ENCODE data around the gene MYOZ3.
A peak's percentile ranks its signal among the peaks of the same experiment; 100 is the strongest.

The MYOZ3 gene

GRCh38 chr5:150625831-150626746 lies 35.0 kb upstream of the MYOZ3 start:
- DNase-seq: peak in 3 of 42 donors; percentile 53 to 65 (median 60)
- intact Hi-C loops (cut with DNase I): no loop called here

- DNase-seq: peak in 39 of 42 donors; percentile 37 to 92 (median 74)
Observed at GRCh38 chr5:150626853-150627276, 34.2 kb upstream of the MYOZ3 start.

DNA sequence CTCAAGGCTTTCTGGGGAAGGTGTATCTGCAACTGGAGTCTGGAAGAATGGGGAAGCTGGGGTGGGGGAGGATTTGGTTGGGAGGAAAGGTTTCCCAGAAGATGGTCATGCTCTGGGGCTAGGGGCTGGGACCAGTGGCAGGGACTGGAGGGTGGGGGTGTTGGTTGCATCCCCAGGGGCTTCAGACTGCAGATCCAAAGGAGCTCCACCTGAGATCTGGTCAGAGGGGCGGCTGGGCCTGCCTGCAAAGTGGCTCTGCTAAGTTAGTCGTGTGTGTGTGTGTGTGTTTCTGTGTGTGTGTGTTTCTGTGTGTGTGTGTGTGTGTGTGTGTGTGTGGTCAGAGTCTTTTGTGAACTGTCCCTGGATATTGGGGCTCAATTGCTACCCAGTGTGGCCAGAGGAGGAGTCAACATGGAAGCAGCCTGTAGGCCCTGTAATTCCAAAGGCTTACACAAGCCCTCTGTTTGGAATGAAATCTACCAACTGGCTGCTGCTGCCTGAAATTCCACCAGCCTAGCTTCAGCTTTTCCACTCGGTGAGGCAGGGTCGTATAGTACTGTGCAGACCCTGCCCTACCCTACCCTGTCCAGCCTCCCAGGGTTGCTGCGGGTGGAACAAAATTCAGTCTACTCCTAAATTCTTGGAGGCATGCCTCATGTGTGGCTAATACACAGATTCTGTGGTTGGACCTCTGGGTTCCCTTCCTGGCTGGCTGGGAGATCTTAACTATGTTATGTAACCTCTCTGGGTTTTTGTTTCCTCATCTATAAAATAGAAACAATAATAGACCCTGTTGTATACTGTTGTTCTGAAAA lies 33.1 kb upstream of the MYOZ3 start:
- DNase-seq: no peak
- intact Hi-C loops (cut with DNase I): no loop called here

More at GRCh38 chr5:150626853-150627276, 34.2 kb upstream of the MYOZ3 start:
- intact Hi-C loops (cut with DNase I): no loop called here

GRCh38 chr5:150628936-150629485 lies 32.0 kb upstream of the MYOZ3 start:
- intact Hi-C loops (cut with DNase I): no loop called here
- DNase-seq: no peak

- no peak for DNase-seq
- intact Hi-C loops (cut with DNase I): no loop called here
Observed at GRCh38 chr5:150630016-150630415, 31.0 kb upstream of the MYOZ3 start.

DNA sequence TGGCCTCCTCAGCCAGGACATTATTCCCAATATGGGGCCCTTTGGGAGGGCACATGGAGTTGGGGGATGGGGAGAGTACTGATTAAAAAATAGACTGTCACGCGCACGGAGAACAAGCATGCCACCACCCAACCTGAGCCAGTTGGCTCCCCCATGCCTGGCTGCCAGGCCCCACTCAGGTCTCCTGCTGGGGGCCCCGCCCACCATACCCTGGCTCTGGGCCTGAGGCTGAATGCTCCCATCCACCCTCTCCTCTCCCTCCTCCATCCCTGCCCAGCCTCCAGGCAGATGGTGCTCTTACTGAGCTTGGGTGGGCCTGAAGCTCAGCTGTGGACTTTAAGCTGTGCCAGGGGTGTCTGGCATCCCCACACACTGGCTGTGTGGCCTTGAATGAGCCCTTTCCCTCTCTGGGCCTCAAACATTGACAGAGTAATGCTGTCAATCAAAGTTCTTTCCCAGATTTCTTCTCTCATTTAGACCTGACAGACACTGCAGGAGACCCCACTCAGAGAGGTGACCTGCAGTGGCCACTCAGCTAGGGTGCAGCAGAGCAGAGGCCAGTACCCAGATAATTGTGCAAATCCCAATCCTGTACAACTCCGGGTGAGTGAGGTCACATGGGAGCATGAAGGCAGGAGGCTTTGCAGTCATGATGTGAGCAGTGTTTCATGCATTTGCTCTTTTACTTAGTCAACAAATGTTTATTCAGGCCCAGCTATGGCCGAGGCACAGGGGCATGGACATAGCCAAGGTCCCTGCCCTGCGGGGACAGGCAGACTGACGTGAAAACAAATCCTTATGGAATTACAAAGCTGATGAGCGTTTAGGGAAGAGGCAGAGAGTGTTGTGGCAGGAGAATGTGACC lies 30.4 kb upstream of the MYOZ3 start:
- intact Hi-C loops (cut with DNase I): no loop called here
- DNase-seq: no peak

GRCh38 chr5:150631326-150631701 lies 29.7 kb upstream of the MYOZ3 start:
- intact Hi-C loops (cut with DNase I): no loop called here
- DNase-seq: no peak

- intact Hi-C loops (cut with DNase I): no loop called here
- DNase-seq: no peak
Observed at GRCh38 chr5:150632305-150633160, 28.5 kb upstream of the MYOZ3 start.

GRCh38 chr5:150633429-150633828 lies 27.6 kb upstream of the MYOZ3 start:
- intact Hi-C loops (cut with DNase I): no loop called here
- DNase-seq: no peak

- intact Hi-C loops (cut with DNase I): no loop called here
- peak in 6 of 42 donors; percentile 48 to 77 (median 59) for DNase-seq
Observed at GRCh38 chr5:150636391-150637244, 24.4 kb upstream of the MYOZ3 start.

DNA sequence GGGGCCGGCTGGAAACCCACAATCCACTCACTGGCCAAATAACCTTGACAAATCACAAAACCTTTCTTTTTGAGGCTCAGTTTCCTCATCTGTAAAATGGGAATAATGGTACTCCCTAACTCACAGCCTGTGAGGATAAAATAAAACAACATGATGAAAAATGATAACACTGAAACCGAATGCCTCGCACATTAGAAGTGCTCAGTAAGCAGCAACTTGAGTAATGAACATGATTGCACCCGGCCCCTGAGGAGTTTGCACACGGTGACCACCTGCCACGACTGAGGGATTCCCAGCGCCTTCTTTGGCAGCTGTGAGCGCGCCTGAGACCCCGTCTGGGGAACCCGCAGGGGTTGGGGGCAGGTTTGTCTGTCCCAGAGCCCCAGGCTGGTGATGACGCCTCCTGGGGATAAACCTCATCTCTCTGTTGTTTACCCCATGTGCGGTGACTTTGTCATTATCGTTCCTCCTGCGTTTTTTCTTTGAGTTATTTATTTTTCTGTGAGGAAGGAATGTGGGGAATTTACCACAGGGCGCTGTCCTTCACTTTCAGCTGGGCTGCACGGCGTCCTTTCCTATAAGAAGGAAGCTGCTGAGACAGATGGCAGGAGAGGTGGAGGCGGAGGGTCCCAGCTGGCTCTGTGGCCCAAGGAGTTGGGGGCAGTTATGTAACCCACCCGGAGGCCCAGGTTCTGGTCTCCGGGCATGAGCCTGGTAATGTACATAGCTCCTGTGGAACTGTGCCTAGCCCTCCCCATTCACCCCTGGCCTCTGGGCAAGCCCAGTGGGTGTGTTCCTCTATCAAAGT lies 23.6 kb upstream of the MYOZ3 start:
- intact Hi-C loops (cut with DNase I): no loop called here

GRCh38 chr5:150638053-150638444 lies 23.0 kb upstream of the MYOZ3 start:
- no peak for DNase-seq
- intact Hi-C loops (cut with DNase I): no loop called here

More for the DNA sequence above, 23.6 kb upstream of the MYOZ3 start:
- DNase-seq: no peak

DNA sequence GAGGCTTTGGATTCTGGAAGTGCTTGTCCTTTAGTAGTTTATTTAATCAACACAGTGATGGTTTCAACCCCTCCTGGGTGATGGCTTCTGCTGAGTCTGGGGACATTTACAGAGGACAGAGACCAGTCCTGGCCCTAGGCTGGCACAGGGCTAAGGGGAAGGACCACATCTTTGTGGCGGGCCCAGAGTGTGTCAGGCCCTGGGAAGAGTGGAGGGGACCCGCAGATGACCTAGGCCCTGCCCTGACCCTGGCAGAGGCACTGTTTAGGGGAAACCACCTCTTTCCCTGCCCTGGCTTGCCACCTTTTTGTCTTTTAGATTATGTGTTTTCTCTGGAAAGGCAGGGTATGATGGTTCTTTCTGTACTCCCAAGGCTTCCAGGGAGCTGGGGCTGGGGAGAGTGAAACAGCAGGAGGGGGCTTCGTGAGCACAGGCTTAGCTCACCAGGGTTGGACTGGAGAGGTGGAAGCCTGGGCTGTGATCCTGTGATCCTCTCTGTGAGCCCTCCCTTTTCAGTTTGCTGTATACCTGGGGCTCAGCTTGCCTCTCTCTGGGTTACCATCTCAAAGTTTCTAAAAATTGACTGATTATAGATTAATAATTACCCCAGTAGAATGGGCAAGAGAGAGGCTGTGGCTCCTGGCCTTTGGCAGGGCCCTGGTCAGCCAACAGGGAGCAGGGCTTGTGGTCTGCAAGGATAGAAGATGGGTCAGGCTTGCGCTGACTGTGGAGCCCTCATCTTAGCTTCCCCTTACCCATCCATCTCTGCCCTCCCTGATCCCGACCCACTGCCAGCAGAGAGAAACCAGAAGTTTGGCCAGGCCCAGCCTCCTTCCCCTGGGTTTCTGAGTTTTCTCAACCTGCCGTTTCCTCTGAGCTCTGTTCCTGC lies 22.3 kb upstream of the MYOZ3 start:
- DNase-seq: no peak
- intact Hi-C loops (cut with DNase I): no loop called here

DNA sequence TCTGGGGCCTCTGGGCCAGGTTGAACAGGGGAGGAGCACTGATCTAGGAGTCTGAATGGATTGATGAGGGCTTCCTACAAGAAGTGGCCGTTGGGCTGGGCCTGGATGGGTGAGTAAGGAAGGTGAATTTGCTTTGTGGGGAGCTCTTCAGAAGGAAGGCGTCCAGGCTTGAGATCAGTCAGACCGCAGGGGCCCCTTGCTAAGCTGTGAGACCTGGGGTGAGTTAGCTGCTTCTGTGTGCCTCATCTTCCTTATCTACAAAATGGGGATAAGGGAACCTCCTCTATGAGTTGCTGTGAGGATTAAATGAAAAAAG lies 21.7 kb upstream of the MYOZ3 start:
- no peak for DNase-seq

GRCh38 chr5:150639751-150640150 lies 21.3 kb upstream of the MYOZ3 start:
- no peak for DNase-seq
- intact Hi-C loops (cut with DNase I): no loop called here

More for the DNA sequence above, 21.7 kb upstream of the MYOZ3 start:
- intact Hi-C loops (cut with DNase I): no loop called here
